Smooth muscle cell (in vitro differentiated cells): ENCODE measurements around the gene GORASP1. TPM values are rescaled to one million over a fixed set of nuclear protein-coding genes. Genes with fewer than 3 reads are reported as not detected.
A peak's percentile ranks its signal among the peaks of the same experiment; 100 is the strongest.

Source experiments
- DNase-seq: peaks from one replicate; lab custom pipeline; 2025; ENCODE audit not compliant: unreplicated experiment; lab: John Stamatoyannopoulos, UW
- H2AFZ ChIP-seq: fragments of 200-600 bp; sonication (generic); 2 replicates; pipeline ENCODE4 v1.6.0; 2016; ENCODE audit warnings: antibody characterized with exemption, low read depth, mild to moderate bottlenecking
- H3F3A ChIP-seq: fragments of 200-600 bp; sonication (generic); 2 replicates; pipeline ENCODE4 v1.6.0; 2017; ENCODE audit warnings: antibody characterized with exemption, low read depth
- H3K27ac ChIP-seq: fragments of 200-600 bp; sonication (generic); 2 replicates; pipeline ENCODE4 v1.5.1; 2016; ENCODE audit warnings: low read depth, mild to moderate bottlenecking
- H3K27me3 ChIP-seq: fragments of 200-600 bp; sonication (generic); 2 replicates; pipeline ENCODE4 v1.6.1; 2016; ENCODE audit warnings: low read depth, mild to moderate bottlenecking
- H3K36me3 ChIP-seq: fragments of 200-600 bp; sonication (generic); 2 replicates; pipeline ENCODE4 v1.5.1; 2016; ENCODE audit warnings: low read depth
- H3K4me1 ChIP-seq: fragments of 200-600 bp; sonication (generic); 2 replicates; pipeline ENCODE4 v1.5.1; 2016; ENCODE audit warnings: low read depth
- H3K4me2 ChIP-seq: fragments of 200-600 bp; sonication (generic); 2 replicates; pipeline ENCODE4 v1.6.0; 2016; ENCODE audit warnings: mild to moderate bottlenecking
- H3K4me3 ChIP-seq: fragments of 200-600 bp; sonication (generic); 2 replicates; pipeline ENCODE4 v1.5.1; 2016; ENCODE audit warnings: mild to moderate bottlenecking
- H3K79me2 ChIP-seq: fragments of 200-600 bp; sonication (generic); 2 replicates; pipeline ENCODE4 v1.6.0; 2016; ENCODE audit warnings: low read depth, mild to moderate bottlenecking
- H3K9ac ChIP-seq: fragments of 200-600 bp; sonication (generic); 2 replicates; pipeline ENCODE4 v1.6.0; 2016; ENCODE audit warnings: low read depth
- H3K9me3 ChIP-seq: fragments of 200-600 bp; sonication (generic); replicated peaks from 2 replicates; pipeline ENCODE4 v1.5.1; 2016; ENCODE audit warnings: low read depth
- H4K20me1 ChIP-seq: fragments of 200-600 bp; sonication (generic); 2 replicates; pipeline ENCODE4 v1.6.0; 2016; ENCODE audit warnings: low read depth
- WGBS: methylation state at CpG from one replicate; pipeline ENCODE4 v1.1.7; 2016; ENCODE audit warnings: low lambda C conversion rate; 5-methylcytosine and 5-hydroxymethylcytosine counted together
- polyA plus RNA-seq: library from polyadenylated mRNA; unstranded; fragments of >200 nt; fragmentation: Nextera tagmentation; extraction: Ambion mirVana; gene quantifications from 2 replicates; pipeline ENCODE4 v1.2.1, GENCODE V29; 2016
- total RNA-seq: library from RNA; depleted of rRNA; stranded (reverse); fragments of >200 nt; gene quantifications from 2 replicates; pipeline ENCODE4 v1.2.3, GENCODE V29; 2014
- TF ChIP-seq, protein P1 (sequence below): fragments of 200-600 bp; sonication (generic); IDR thresholded peaks from 2 replicates; pipeline ENCODE4 v1.5.1; 2017; ENCODE audit warnings: borderline replicate concordance, mild to moderate bottlenecking, antibody characterized with exemption; ENCODE audit not compliant: insufficient read depth, poor library complexity, severe bottlenecking

Gene GORASP1
- total and polyA plus RNA-seq, 2 experiments from 2014 or later, result 29.5 to 41.6 TPM

DNA sequence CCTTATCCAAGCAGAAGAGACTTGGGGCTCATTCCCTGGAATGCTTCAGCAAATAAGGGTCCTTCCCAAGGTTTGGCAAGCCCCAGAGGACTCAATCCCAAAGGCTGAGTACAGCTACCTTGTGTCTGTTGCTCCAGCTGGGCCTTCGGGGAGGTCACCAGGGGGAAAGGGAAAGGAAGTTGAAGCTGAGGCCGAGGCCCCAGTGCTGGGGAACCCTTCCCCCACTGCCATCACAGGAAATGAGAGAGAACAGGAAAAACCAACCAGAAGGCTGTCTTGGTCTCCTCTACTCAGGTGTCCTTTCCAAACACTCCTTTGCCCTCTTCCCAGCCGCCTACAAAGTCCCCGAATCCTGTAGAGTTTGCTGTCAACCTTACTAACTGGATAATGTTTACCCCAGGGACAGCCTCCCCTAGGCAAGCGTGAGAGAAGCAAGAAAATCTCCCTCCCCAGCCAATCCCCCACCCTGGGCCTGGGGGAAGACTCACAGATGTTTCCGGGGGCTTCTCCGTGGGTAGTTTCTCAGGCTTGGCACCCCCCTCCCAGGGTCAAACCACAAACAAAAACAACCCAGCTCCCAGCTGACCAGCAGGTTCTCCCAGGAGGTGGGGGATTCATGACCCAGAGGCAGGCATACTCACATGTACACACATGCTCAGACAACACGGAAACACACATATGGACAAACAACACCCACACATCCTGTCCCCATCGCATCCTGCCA lies 40.4 kb upstream of the GORASP1 start:
- WGBS, result 3% methylated on average over 9 of the region's 9 CpGs
- no peaks in the 10 kb centered on the region for H3K9me3 ChIP-seq
- no peaks in the 10 kb centered on the region for H3K27me3 ChIP-seq
- TF ChIP-seq, protein P1, sequence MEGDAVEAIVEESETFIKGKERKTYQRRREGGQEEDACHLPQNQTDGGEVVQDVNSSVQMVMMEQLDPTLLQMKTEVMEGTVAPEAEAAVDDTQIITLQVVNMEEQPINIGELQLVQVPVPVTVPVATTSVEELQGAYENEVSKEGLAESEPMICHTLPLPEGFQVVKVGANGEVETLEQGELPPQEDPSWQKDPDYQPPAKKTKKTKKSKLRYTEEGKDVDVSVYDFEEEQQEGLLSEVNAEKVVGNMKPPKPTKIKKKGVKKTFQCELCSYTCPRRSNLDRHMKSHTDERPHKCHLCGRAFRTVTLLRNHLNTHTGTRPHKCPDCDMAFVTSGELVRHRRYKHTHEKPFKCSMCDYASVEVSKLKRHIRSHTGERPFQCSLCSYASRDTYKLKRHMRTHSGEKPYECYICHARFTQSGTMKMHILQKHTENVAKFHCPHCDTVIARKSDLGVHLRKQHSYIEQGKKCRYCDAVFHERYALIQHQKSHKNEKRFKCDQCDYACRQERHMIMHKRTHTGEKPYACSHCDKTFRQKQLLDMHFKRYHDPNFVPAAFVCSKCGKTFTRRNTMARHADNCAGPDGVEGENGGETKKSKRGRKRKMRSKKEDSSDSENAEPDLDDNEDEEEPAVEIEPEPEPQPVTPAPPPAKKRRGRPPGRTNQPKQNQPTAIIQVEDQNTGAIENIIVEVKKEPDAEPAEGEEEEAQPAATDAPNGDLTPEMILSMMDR, result no peak
- H3K36me3 ChIP-seq, result peaks cover 12% of the 10 kb centered on the region
- H2AFZ ChIP-seq, result no peak overlapping the region
- H3K4me2 ChIP-seq, result peak overlapping the region; percentile 87
- peak overlapping the region; percentile 80 for H3K4me3 ChIP-seq
- H4K20me1 ChIP-seq, result peaks cover 100% of the 10 kb centered on the region
- H3K79me2 ChIP-seq, result peaks cover 84% of the 10 kb centered on the region
- peak overlapping the region; percentile 74 for H3K9ac ChIP-seq
- no peak for DNase-seq
- H3K27ac ChIP-seq, result peak overlapping the region; percentile 97
- peaks cover 34% of the 10 kb centered on the region for H3K4me1 ChIP-seq
- H3F3A ChIP-seq, result peaks cover 63% of the 10 kb centered on the region

DNA sequence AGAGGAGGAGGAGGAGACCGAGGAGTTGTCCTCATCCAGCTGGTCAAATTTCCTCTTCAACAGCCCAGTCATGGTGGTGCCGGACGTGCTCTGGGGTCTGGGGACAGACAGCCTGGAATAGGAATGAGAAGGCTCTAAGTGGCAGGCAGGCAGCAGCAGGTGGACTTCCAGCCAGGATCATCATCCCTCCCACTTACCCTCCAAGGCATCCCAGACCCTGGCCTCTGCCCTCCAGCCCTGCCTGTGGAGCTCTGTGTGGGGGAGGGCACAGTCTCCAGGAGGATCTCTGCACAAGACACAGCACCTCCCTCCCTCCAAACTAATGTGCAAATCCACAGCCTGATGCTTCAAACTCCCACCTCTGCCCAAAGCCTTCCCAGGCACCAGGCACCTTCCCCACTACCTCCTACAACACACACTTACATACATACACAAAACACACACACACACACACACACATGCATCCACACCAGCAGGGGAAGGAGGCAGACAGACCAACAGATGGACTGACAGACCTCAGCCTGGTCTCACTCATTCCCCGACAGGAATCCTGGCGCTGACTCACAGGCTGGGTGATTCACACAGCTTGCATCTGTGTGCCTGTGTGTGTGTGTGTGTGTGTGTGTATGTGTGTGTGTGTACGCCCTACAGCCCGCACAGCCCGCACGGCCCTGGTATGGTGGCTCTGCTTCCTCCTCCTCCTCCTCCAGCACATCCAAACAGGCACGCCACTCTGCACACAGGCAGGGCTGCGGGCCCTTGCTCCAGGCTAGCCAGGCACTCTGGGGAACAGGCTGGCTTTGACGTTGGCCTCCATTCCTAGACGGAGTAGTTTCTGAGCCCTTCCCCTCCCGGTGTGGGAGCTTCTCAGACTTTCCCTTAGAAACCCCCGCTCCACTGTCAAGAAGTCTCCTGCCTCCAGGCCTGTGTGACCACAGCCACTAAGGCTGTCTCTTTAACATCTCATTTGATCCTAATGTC lies 39.5 kb upstream of the GORASP1 start:
- Histone ChIP-seq H3K4me2 (peak overlapping the region; percentile 87), H3K4me1 (peaks cover 36% of the 10 kb centered on the region), H3F3A (peaks cover 66% of the 10 kb centered on the region), H3K9me3 (no peaks in the 10 kb centered on the region), H3K79me2 (peaks cover 86% of the 10 kb centered on the region), H2AFZ (no peak overlapping the region), H3K36me3 (peaks cover 22% of the 10 kb centered on the region), H4K20me1 (peaks cover 100% of the 10 kb centered on the region), H3K4me3 (peak overlapping the region; percentile 80), H3K27me3 (no peaks in the 10 kb centered on the region), H3K9ac (peak overlapping the region; percentile 74), H3K27ac (peak overlapping the region; percentile 97)
- TF ChIP-seq, protein P1, result no peak
- 13% methylated on average over 11 of the region's 15 CpGs for WGBS
- peak; percentile 67 for DNase-seq

DNA sequence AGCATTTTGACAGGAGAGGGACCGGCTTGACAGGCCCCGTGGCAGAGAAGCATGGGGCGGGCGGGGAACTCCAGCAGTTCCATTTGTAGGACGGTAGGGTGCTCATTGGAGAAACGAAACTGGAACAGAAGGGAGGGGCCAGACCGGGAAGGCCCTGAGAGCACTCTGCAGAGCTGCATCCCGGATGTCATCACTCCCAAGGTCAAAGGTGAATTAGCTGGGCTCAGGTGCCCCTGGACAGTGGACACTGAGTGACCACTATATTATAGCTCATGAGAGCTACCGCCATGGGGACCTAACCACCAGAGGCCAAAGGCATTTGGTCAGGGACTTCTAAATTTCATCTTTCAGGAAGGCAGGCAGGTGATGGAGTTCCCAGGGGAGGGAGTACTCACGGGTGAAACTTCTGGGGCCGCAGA lies 38.7 kb upstream of the GORASP1 start:
- DNase-seq, result no peak
- TF ChIP-seq, protein P1, result no peak
- H3K9me3 ChIP-seq, result no peaks in the 10 kb centered on the region
- H2AFZ ChIP-seq, result no peak overlapping the region
- peak overlapping the region; percentile 97 for H3K27ac ChIP-seq
- H3K27me3 ChIP-seq, result no peaks in the 10 kb centered on the region
- no peak overlapping the region for H3K4me3 ChIP-seq
- H3K4me2 ChIP-seq, result peak overlapping the region; percentile 87
- H3K9ac ChIP-seq, result peak overlapping the region; percentile 70
- peaks cover 22% of the 10 kb centered on the region for H3K36me3 ChIP-seq
- peaks cover 67% of the 10 kb centered on the region for H3F3A ChIP-seq
- peaks cover 100% of the 10 kb centered on the region for H4K20me1 ChIP-seq
- WGBS, result 72% methylated on average over 11 of the region's 11 CpGs
- peaks cover 40% of the 10 kb centered on the region for H3K4me1 ChIP-seq
- H3K79me2 ChIP-seq, result peaks cover 88% of the 10 kb centered on the region
